Measurements from ENCODE around the gene SECTM1. TPM values are rescaled to one million over a fixed set of nuclear protein-coding genes. Genes with fewer than 3 reads are reported as not detected.
"Not testable (repeated sequence)": the region's sequence is repeated elsewhere in the genome, so short reads cannot be mapped to it uniquely, and the experiment has no call there.

SECTM1 gene
- total RNA-seq, 6 experiments from 2014 or later, result 3.9 to 7.4 (median 5.8) TPM

DNA sequence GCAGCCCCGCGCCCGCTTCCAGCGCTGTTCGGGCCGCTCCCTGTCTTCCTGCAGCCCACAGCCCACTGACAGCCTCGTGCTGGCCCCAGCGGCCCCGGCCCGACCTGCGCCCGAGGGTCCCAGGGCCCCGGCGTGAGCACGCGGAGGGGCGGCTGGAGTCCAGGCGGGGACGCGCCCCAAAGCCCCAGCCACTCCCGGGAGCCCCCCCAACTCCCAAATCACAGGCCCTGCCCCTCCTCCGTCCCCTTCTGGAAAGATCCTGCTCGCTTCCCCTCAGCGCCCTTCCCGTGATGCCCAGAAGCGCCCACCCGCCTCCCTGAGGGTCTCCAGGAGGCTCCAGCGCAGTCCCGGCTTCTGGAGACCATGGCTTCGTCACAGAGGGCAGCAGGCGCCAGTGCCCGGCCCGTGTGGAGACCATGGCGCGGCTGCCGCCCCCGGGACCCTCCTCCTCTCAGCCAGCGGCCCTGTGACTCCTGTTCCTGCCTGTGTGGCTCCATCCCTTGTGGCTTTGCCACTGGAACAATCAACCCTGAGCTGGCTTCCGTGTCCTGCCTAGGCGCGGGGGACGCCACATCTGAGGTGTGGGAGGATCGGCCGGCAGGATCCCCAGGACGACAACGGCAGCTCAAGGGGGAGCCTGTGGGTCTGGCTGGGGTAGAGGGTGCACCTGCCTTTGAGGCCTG, 41.9 kb upstream of the SECTM1 start:
- no peak for TF ChIP-seq POLR2A (IDR thresholded peaks at IDR 0.05)
- TF ChIP-seq, protein P1, sequence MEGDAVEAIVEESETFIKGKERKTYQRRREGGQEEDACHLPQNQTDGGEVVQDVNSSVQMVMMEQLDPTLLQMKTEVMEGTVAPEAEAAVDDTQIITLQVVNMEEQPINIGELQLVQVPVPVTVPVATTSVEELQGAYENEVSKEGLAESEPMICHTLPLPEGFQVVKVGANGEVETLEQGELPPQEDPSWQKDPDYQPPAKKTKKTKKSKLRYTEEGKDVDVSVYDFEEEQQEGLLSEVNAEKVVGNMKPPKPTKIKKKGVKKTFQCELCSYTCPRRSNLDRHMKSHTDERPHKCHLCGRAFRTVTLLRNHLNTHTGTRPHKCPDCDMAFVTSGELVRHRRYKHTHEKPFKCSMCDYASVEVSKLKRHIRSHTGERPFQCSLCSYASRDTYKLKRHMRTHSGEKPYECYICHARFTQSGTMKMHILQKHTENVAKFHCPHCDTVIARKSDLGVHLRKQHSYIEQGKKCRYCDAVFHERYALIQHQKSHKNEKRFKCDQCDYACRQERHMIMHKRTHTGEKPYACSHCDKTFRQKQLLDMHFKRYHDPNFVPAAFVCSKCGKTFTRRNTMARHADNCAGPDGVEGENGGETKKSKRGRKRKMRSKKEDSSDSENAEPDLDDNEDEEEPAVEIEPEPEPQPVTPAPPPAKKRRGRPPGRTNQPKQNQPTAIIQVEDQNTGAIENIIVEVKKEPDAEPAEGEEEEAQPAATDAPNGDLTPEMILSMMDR (IDR thresholded peaks at IDR 0.05), result no peak
- Histone ChIP-seq H3K36me3 (no peaks in the 10 kb centered on the region), H3K9me3 (no peaks in the 10 kb centered on the region), H3K27ac (no peak overlapping the region), H3K27me3 (peaks cover 0 to 6% of the 10 kb centered on the region in 2 donors), H3K4me3 (no peak overlapping the region), H3K4me1 (peaks cover 0 to 11% (median 0%) of the 10 kb centered on the region in 4 donors)
- WGBS (ENCODE audit: insufficient coverage, low coverage, low lambda C conversion rate, missing lambda C conversion rate), result 89% methylated on average over 5 of the region's 46 CpGs
- ATAC-seq, result no peak
- intact Hi-C loops (cut with DNase I), result no loop called here
- DNase-seq, result peak in 1 of 3 donors; percentile 44

DNA sequence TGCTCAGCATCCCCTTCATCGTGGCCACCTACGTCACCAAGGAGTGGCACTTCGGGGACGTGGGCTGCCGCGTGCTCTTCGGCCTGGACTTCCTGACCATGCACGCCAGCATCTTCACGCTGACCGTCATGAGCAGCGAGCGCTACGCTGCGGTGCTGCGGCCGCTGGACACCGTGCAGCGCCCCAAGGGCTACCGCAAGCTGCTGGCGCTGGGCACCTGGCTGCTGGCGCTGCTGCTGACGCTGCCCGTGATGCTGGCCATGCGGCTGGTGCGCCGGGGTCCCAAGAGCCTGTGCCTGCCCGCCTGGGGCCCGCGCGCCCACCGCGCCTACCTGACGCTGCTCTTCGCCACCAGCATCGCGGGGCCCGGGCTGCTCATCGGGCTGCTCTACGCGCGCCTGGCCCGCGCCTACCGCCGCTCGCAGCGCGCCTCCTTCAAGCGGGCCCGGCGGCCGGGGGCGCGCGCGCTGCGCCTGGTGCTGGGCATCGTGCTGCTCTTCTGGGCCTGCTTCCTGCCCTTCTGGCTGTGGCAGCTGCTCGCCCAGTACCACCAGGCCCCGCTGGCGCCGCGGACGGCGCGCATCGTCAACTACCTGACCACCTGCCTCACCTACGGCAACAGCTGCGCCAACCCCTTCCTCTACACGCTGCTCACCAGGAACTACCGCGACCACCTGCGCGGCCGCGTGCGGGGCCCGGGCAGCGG, 41.2 kb upstream of the SECTM1 start:
- ATAC-seq (no peak), DNase-seq (no peak)
- peaks cover 6% of the 10 kb centered on the region in 2 donors for H3K27me3 ChIP-seq
- H3K36me3 ChIP-seq, result no peaks in the 10 kb centered on the region
- intact Hi-C loops (cut with DNase I), result no loop called here
- TF ChIP-seq, protein P1 (IDR thresholded peaks at IDR 0.05), result no peak
- TF ChIP-seq POLR2A (IDR thresholded peaks at IDR 0.05), result no peak
- H3K4me3 ChIP-seq, result no peak overlapping the region
- no CpG with 5 or more reads among the region's 79 CpGs for WGBS (ENCODE audit: insufficient coverage, low coverage, low lambda C conversion rate, missing lambda C conversion rate)
- no peaks in the 10 kb centered on the region for H3K9me3 ChIP-seq
- no peak overlapping the region for H3K27ac ChIP-seq
- H3K4me1 ChIP-seq, result peaks cover 0 to 16% (median 0%) of the 10 kb centered on the region in 4 donors

DNA sequence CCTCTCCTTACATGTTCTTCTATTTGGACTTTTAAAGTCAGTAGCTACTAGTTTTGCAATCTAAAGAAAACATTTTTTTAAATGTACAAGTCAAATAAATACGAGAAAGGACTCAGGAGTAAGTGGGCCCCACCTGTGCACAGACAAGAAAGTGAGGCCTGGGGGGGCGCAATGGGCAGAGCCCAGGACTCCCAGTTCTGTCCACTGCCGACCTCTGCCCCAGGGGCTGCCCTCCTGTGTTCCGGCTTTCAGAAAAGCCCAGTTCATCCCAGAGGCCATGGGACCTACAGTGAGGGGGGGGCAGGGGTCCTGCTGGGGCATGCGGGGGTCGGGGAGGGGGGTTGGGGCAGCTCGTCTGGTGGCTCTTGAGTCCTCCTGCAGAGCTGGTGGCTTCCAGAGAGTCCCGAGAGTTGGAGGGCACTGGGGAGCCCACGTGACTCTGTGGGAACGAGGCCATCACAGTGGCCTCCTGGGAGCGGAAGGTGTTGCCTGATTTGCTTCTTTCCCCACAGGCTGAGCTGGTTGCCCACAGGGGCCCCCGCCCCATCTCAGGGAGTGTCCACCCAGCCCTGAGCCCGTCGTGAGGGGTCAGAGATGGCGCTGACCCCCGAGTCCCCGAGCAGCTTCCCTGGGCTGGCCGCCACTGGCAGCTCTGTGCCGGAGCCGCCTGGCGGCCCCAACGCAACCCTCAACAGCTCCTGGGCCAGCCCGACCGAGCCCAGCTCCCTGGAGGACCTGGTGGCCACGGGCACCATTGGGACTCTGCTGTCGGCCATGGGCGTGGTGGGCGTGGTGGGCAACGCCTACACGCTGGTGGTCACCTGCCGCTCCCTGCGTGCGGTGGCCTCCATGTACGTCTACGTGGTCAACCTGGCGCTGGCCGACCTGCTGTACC, 40.4 kb upstream of the SECTM1 start:
- H3K4me1 ChIP-seq, result peaks cover 0 to 16% (median 0%) of the 10 kb centered on the region in 4 donors
- ATAC-seq, result no peak
- H3K27me3 ChIP-seq, result peaks cover 6 to 7% of the 10 kb centered on the region in 2 donors
- TF ChIP-seq, protein P1 (IDR thresholded peaks at IDR 0.05), result no peak
- TF ChIP-seq POLR2A (IDR thresholded peaks at IDR 0.05), result no peak
- WGBS (ENCODE audit: insufficient coverage, low coverage, low lambda C conversion rate, missing lambda C conversion rate), result 48% methylated on average over 6 of the region's 37 CpGs
- no peaks in the 10 kb centered on the region for H3K9me3 ChIP-seq
- peak in 1 of 3 donors; percentile 11 for DNase-seq
- no peaks in the 10 kb centered on the region for H3K36me3 ChIP-seq
- H3K27ac ChIP-seq, result no peak overlapping the region
- no peak overlapping the region for H3K4me3 ChIP-seq
- intact Hi-C loops (cut with DNase I), result no loop called here

DNA sequence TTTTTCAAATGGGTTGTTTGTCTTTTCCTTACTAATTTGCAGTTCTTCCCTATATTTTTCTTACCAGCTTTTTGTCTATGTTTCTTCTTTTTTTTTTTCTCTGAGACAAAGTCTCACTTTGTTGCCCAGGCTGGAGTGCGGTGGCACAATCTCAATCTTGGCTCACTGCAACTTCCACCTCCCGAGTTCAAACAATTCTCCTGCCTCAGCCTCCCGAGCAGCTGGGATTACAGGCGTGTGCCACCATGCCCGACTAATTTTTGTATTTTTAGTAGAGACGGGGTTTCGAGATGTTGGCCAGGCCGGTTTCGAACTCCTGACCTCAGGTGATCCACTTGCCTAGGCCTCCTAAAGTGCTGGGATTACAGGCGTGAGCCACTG, 39.5 kb upstream of the SECTM1 start:
- H3K9me3 ChIP-seq; H3K27me3 ChIP-seq; ATAC-seq; H3K4me3 ChIP-seq; H3K27ac ChIP-seq; intact Hi-C loops (cut with DNase I); H3K36me3 ChIP-seq: not testable (repeated sequence)
- peaks cover 0 to 16% (median 0%) of the 10 kb centered on the region in 4 donors for H3K4me1 ChIP-seq
- DNase-seq, result peak in 1 of 3 donors; percentile 8
- WGBS (ENCODE audit: insufficient coverage, low coverage, low lambda C conversion rate, missing lambda C conversion rate), result 74% methylated on average over 5 of the region's 10 CpGs

Measured in right lobe of liver (tissue), 6 donors.